Activated CD4-positive, alpha-beta memory T cell treated with anti-CD3 and anti-CD28 coated beads, Interleukin-2, amount 10 ng/mL, durations not matched to agents 7 days and 5 days (primary cell): ENCODE data around the gene PLXNA2. TPM values are rescaled to one million over a fixed set of nuclear protein-coding genes. Genes with fewer than 3 reads are reported as not detected.

Experiments
- CTCF ChIA-PET: fragments of 350-600 bp; sonication (Branson Sonifier 250); formaldehyde crosslinking; loops from one replicate; lab custom pipeline; 2021; ENCODE audit warnings: antibody characterized with exemption, inconsistent platforms; lab: Charles Lee
- POLR2A ChIA-PET: fragments of 350-600 bp; sonication (Branson Sonifier 250); formaldehyde crosslinking; loops from one replicate; lab custom pipeline; 2021; ENCODE audit warnings: antibody characterized with exemption; lab: Charles Lee
- DNase-seq: peaks from one replicate; pipeline ENCODE4 v3.0.0-alpha.2; 2020
- H3K27ac Mint-ChIP-seq: one replicate; pipeline ENCODE4 v1.8.0; 2021; ENCODE audit warnings: mild to moderate bottlenecking, mixed read lengths
- H3K27me3 Mint-ChIP-seq: one replicate; pipeline ENCODE4 v1.8.0; 2021; ENCODE audit warnings: mixed read lengths
- H3K36me3 Mint-ChIP-seq: one replicate; pipeline ENCODE4 v1.8.0; 2021; ENCODE audit warnings: low read depth, mixed read lengths
- H3K4me1 Mint-ChIP-seq: one replicate; pipeline ENCODE4 v1.8.0; 2021; ENCODE audit warnings: mixed read lengths
- H3K4me3 Mint-ChIP-seq: one replicate; pipeline ENCODE4 v1.8.0; 2021; ENCODE audit warnings: mild to moderate bottlenecking, mixed read lengths
- H3K9me3 Mint-ChIP-seq: one replicate; pipeline ENCODE4 v1.8.0; 2021; ENCODE audit warnings: mixed read lengths
- total RNA-seq, 2 experiments: library from RNA; stranded (reverse); gene quantifications; one replicate each; pipeline ENCODE4 v1.2.3, GENCODE V29; 2021

Gene PLXNA2
- total RNA-seq, 2 experiments from 2014 or later, result 0.43 to 0.65 TPM

DNA sequence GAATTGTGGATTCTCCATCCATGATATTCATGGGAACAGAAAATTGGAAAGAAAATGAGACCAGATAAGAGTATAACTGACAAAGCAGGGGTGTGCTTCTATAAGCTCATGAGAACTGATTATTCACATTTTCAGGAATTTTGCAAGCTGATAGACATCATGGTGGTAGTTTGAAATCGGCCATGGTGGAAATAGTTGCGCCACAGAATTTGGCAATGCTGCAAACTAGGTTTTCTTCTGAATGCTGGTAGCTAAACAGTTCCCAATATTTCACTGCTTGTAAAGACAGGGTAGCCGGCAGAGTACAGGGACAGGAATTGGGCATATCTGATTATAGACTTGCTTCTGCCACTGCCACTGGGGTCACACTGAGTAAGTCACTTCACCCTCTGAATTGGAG is 151.1 kb downstream of the PLXNA2 start:
- Mint-ChIP-seq H3K4me3 (no peak overlapping the region), H3K9me3 (no peaks in the 10 kb centered on the region), H3K36me3 (no peaks in the 10 kb centered on the region), H3K4me1 (no peaks in the 10 kb centered on the region), H3K27me3 (no peaks in the 10 kb centered on the region), H3K27ac (no peak overlapping the region)
- CTCF ChIA-PET, result interaction anchor here (1.0 to 4.1 kb wide), 8 partner anchors 9 to 208 kb away, joined by 3 to 51 read pairs (median 6); no protein-coding TSS in a partner anchor
- POLR2A ChIA-PET, result no interaction called here
- no peak for DNase-seq

DNA sequence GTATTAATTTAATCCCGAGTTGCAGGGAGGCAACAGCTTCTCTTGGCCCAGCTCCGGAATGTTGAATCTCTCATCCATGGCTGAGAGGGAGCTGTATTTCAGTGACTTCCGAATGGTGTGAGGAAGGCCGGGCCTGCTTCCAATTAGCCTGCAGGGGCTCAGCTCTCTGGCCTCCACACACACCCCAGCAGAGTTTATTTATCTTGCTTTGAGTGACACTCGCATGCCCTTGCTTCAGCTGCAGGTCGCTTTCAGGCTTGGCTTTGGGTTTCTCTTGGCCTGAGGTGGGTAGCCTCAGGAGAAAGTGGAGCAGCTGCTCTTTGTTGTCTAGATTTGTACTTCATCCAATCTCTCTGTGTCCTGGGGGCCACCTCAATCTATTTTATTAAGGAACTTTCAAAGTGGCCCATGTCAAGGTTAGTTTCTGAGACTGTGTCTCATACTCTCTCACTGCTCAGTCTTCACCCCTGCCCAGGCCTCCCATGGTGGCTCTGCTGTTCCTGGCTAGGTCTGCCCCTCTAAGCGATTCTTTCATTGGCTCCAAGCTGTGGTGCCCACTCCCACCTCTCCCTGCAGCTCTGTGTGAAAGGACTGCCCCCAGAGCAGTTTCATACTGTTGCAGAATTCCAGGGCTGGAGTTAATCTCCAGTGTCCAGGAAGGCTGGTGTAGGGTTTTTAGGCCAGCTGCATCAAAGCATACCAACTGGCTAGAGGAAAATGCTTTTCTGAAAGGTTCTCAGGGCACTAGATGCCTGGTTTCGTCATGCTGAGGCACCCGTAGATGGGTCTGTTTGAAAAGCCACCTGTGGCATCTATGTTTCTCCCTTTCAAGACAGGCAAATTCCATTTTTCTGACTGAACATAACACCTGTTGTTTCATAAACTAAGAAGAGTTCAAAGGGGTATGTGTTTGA is 153.5 kb downstream of the PLXNA2 start:
- no peaks in the 10 kb centered on the region for H3K9me3 Mint-ChIP-seq
- H3K36me3 Mint-ChIP-seq, result no peaks in the 10 kb centered on the region
- POLR2A ChIA-PET, result no interaction called here
- no peak for DNase-seq
- CTCF ChIA-PET, result interaction anchor here (0.7 to 2.7 kb wide), 5 partner anchors 9 to 293 kb away, joined by 3 to 6 read pairs (median 4); partner anchors contain the start of gene PLXNA2
- H3K4me3 Mint-ChIP-seq, result no peak overlapping the region
- H3K27me3 Mint-ChIP-seq, result no peaks in the 10 kb centered on the region
- no peak overlapping the region for H3K27ac Mint-ChIP-seq
- peaks cover 12% of the 10 kb centered on the region for H3K4me1 Mint-ChIP-seq

DNA sequence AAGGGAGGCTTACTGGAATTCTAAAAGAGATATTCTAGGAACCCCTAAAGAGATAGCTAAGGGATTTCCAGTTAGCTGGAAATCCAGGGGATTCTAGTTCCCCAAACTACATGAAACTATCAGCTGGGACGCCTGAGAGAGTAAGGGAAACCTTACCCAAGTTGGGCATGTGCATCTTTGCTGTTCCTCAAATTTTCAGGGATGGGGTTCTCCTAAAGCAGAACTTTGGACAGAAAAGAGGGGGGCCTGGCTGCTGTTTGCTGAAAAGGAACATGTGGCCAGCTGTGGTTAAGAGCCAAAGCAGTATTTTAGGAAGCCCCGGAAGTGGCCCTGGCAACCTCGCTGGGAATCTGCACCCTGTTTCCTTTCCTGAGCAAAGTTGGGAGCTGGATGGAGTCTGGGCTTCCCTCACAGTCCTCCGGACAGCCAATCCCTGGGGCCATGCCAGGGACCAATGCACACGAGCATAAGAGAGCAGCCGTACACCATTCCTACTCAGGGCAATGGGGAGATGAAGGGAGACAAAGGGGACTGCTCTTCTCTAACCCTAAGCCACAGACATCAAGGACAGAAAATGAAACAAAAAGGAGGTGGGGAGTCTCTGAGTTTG is 154.3 kb downstream of the PLXNA2 start:
- H3K36me3 Mint-ChIP-seq, result no peaks in the 10 kb centered on the region
- ChIA-PET POLR2A (no interaction called here), CTCF (interaction anchor here (0.7 to 1.7 kb wide), 4 partner anchors 25 to 293 kb away, joined by 3 to 6 read pairs (median 4); partner anchors contain the start of gene PLXNA2)
- peaks cover 13% of the 10 kb centered on the region for H3K4me1 Mint-ChIP-seq
- DNase-seq, result no peak
- H3K9me3 Mint-ChIP-seq, result no peaks in the 10 kb centered on the region
- no peaks in the 10 kb centered on the region for H3K27me3 Mint-ChIP-seq
- no peak overlapping the region for H3K4me3 Mint-ChIP-seq
- no peak overlapping the region for H3K27ac Mint-ChIP-seq

DNA sequence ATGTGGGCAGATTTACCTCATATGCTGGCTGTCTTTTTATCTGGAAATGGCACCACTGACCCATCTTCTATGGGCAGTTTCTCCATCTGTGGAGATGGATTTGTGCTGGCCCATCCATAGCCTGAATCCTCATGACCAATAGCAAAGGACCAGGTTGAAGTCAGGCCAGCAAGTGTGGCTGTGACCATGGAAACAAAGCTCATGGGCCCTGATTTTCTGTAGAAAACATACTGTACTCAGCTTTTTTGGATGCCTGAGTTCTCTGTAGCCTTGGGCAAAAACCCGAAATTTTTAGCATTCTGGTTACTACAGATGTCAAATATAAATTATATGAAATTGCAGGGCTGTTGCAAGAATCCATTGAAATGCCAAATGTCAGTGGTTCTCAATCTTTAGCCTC is 155.0 kb downstream of the PLXNA2 start:
- ChIA-PET POLR2A (no interaction called here), CTCF (interaction anchor here (1.4 to 1.6 kb wide), 2 partner anchors 68 to 292 kb away, joined by 3 to 8 read pairs; no protein-coding TSS in a partner anchor)

DNA sequence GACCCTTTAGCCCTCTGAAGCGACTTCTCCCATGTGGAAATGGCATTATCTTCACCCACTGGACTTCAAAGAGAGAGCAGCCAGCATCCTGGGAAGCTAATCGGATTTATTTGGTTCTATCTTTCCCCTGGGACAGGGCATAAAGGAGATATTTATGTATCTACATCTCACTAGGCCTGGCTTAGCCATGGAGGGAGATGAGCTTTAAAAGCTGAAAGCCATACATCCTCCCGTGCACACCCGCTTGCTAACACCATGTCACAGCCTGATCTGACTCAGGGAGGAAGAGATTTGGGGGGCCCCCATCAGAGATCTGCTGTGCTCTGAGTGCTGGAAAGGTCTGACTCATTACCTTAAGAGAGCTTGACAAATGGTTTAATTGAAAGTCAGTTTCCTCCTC is 155.9 kb downstream of the PLXNA2 start:
- no peaks in the 10 kb centered on the region for H3K9me3 Mint-ChIP-seq
- H3K27me3 Mint-ChIP-seq, result no peaks in the 10 kb centered on the region
- H3K4me3 Mint-ChIP-seq, result no peak overlapping the region
- POLR2A ChIA-PET, result no interaction called here
- DNase-seq, result no peak
- H3K36me3 Mint-ChIP-seq, result no peaks in the 10 kb centered on the region
- no peak overlapping the region for H3K27ac Mint-ChIP-seq
- CTCF ChIA-PET, result interaction anchor here (1.1 to 1.6 kb wide), 2 partner anchors 67 to 91 kb away, joined by 3 to 8 read pairs; no protein-coding TSS in a partner anchor
- peaks cover 13% of the 10 kb centered on the region for H3K4me1 Mint-ChIP-seq

More for the DNA sequence above, 155.0 kb downstream of the PLXNA2 start:
- H3K4me1 Mint-ChIP-seq, result peaks cover 13% of the 10 kb centered on the region
- no peaks in the 10 kb centered on the region for H3K9me3 Mint-ChIP-seq
- no peaks in the 10 kb centered on the region for H3K36me3 Mint-ChIP-seq
- no peak overlapping the region for H3K4me3 Mint-ChIP-seq
- no peaks in the 10 kb centered on the region for H3K27me3 Mint-ChIP-seq
- DNase-seq, result no peak
- no peak overlapping the region for H3K27ac Mint-ChIP-seq

DNA sequence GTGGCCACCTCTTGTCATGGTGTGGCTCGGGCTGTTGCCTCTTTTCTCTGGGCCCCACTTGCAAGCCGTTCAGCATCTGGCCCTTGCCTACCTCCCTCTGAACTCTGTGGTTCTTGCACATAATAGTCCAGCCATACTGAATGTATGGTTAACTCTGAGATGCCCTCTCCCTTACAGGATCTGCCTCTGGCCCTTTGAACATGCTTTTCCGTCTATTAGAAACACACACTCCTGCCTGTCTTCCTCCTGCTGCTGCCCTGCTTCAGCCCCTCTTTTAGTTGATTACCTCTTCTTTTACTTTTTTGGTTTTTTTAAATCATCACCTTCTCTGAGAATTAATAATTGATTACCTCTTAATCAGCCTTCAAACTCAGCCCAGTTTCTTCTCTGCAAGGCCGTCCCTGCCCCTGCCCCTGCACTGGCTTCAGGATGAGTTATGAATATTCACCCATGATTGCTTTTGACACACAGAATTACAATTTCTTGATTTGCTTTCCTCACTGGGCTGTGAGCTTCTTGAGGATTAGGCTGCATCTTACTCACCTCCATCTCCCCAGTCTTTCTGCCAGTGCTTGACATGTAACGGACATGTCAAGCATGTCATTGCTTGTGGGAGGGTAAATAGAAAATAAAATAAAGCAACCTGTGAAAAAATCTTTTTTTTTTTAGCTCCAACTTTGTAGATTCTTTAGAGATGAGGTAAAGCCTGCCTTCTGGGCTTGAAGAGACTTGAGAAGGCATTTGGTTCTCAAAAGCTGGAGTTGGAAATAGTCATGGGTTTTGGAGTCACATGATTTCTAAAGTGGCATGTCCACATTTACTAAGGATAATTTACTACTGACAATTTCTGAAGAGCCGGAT is 158.3 kb downstream of the PLXNA2 start:
- Mint-ChIP-seq H3K4me3 (no peak overlapping the region), H3K36me3 (no peaks in the 10 kb centered on the region), H3K9me3 (no peaks in the 10 kb centered on the region), H3K27me3 (no peaks in the 10 kb centered on the region), H3K4me1 (peaks cover 13% of the 10 kb centered on the region), H3K27ac (no peak overlapping the region)
- POLR2A ChIA-PET, result interaction anchor here (0.7 to 0.8 kb wide), 2 partner anchors 104 to 141 kb away, joined by 3 to 5 read pairs; no protein-coding TSS in a partner anchor
- CTCF ChIA-PET, result interaction anchor here (0.8 to 2.1 kb wide), 3 partner anchors 8 to 159 kb away, joined by 3 to 12 read pairs (median 8); no protein-coding TSS in a partner anchor
- DNase-seq, result no peak

DNA sequence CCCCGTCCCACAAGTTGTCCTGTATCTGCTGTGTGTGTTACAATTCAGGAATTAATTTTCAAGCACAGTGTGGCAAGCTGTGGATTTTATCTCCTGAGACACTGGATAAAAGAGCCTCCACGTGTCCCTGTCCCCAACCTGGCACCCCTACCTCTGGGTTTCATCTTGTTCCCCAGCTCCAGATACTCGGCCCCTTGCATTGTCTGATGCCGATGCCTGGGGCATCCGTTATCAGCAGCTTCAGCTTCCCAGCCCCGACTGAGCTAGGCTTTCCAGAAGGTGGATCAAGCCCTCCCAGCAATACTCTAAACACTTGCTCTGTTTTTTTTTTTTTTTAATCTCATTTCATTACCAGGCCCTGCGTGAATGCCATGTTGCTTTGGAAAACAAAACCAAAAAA is 159.4 kb downstream of the PLXNA2 start:
- Mint-ChIP-seq H3K27ac (no peak overlapping the region), H3K4me1 (peaks cover 13% of the 10 kb centered on the region), H3K27me3 (no peaks in the 10 kb centered on the region), H3K36me3 (no peaks in the 10 kb centered on the region), H3K9me3 (no peaks in the 10 kb centered on the region), H3K4me3 (no peak overlapping the region)
- DNase-seq, result no peak
- POLR2A ChIA-PET, result no interaction called here
- CTCF ChIA-PET, result interaction anchor here (2.1 kb wide), 1 partner anchor 9 kb away, joined by 8 read pairs; no protein-coding TSS in a partner anchor

DNA sequence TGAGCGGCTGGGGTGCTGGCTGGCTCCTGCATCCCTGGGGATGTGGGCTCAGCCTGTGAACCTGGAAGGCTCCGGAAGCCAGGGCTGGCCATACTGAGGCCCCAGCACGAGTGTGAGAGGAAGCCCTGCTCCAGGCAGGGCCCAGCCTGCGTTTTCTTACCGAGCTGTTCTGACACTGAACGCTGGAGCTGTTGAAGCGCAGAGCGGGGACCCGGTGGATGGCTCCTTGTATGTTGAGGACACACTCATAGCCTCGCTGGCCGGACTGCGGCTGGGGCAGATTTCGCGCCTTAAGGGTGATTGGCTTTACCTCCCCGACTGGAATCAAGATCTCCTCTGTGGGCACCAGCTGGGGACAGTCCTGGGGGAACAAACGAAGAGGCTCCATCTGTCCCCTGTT is 160.0 kb downstream of the PLXNA2 start:
- peaks cover 2% of the 10 kb centered on the region for H3K27me3 Mint-ChIP-seq
- H3K9me3 Mint-ChIP-seq, result no peaks in the 10 kb centered on the region
- no peak overlapping the region for H3K27ac Mint-ChIP-seq
- ChIA-PET POLR2A (no interaction called here), CTCF (interaction anchor here (2.1 kb wide), 1 partner anchor 10 kb away, joined by 8 read pairs; no protein-coding TSS in a partner anchor)
- H3K4me3 Mint-ChIP-seq, result no peak overlapping the region
- H3K36me3 Mint-ChIP-seq, result no peaks in the 10 kb centered on the region
- no peak for DNase-seq
- H3K4me1 Mint-ChIP-seq, result peaks cover 13% of the 10 kb centered on the region

DNA sequence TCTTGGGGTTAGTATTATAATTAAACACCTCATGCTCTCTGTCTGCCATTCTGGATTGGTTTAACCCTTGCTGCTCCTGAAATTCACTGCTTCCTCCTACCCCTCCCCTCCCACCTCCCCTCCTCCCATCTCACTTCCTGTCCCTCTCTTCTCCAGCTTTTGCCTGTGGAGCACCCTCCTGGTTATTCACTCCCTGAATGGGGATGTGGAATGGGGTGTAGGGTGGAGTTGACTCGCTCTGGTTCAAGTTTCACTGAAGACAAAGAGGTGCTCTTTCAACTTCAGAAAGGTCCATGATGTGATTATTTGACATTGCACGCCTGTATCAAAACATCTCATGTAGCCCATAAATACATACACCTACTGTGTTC is 160.5 kb downstream of the PLXNA2 start:
- Mint-ChIP-seq H3K4me3 (no peak overlapping the region), H3K9me3 (no peaks in the 10 kb centered on the region), H3K36me3 (no peaks in the 10 kb centered on the region), H3K27ac (no peak overlapping the region), H3K27me3 (peaks cover 2% of the 10 kb centered on the region), H3K4me1 (peaks cover 13% of the 10 kb centered on the region)
- DNase-seq, result no peak
- ChIA-PET CTCF (interaction anchor here (2.1 kb wide), 1 partner anchor 10 kb away, joined by 8 read pairs; no protein-coding TSS in a partner anchor), POLR2A (no interaction called here)

DNA sequence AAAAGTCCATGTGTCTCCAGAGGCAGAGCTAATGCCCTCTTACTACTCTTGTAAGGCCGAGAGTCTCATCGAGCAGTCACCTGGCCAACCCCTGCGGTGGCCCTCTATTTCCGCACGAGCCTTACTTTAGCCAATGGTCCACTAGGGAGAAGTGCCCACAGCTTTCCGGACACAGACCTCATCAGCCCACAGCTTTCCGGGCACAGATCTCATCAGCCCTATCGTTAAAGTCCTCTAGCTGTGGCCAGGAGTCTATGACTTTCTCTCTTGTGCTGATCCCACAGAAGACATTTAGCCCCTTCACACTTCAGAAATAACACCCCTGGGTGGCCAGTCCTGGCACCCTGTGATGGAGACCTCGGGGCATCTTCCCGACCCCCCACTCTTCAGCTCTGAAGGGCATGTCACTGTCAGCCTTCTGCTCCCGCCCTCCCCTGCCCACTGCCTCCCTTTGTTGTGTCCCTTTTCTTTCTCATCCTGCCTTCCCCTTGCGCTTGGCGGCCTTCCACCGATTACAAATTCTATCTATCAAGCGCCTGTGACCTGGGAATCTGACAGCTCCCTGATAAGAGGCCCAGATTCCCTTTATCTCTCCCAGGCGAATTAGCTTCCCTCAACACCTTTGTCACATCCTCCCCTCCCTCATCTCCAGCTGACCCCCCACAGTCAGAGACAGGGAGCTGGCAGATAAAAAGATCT is 161.0 kb downstream of the PLXNA2 start:
- no peak overlapping the region for H3K27ac Mint-ChIP-seq
- H3K9me3 Mint-ChIP-seq, result no peaks in the 10 kb centered on the region
- DNase-seq, result no peak
- H3K36me3 Mint-ChIP-seq, result no peaks in the 10 kb centered on the region
- no peak overlapping the region for H3K4me3 Mint-ChIP-seq
- H3K4me1 Mint-ChIP-seq, result peaks cover 13% of the 10 kb centered on the region
- ChIA-PET CTCF (interaction anchor here (2.1 kb wide), 1 partner anchor 11 kb away, joined by 8 read pairs; no protein-coding TSS in a partner anchor), POLR2A (no interaction called here)
- peaks cover 2% of the 10 kb centered on the region for H3K27me3 Mint-ChIP-seq

DNA sequence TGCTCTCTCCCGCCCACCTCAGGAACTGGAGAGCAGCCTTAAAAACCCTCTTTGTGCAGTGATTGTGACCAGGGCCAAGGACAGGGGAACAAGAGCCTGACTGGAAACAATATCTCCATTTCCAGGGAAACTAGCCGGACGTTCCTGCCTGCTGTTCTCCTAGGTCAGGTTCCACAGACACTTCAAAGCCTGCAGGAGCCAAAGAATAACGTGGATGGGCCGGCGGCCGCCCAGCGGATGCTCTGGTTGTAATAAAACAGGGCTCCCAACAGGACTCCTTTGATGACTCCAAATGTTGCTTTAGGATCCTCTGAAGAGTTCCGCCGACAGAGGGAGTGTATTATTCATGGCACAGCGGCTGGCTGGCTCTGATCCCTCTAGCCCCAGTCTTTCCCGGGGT is 162.2 kb downstream of the PLXNA2 start:
- no peak for DNase-seq
- H3K27ac Mint-ChIP-seq, result no peak overlapping the region
- ChIA-PET POLR2A (no interaction called here), CTCF (interaction anchor here (1.8 kb wide), 1 partner anchor 10 kb away, joined by 6 read pairs; no protein-coding TSS in a partner anchor)
- H3K36me3 Mint-ChIP-seq, result no peaks in the 10 kb centered on the region
- peaks cover 13% of the 10 kb centered on the region for H3K4me1 Mint-ChIP-seq
- H3K27me3 Mint-ChIP-seq, result peaks cover 2% of the 10 kb centered on the region
- H3K9me3 Mint-ChIP-seq, result no peaks in the 10 kb centered on the region
- no peak overlapping the region for H3K4me3 Mint-ChIP-seq
